Rectal smooth muscle tissue (tissue), 1 donor: ENCODE results near the gene CAPN13.

Experiments
- H3K27ac ChIP-seq: one replicate; pipeline ENCODE4 v1.7.0; 2013; ENCODE audit warnings: low read depth, low read length, inconsistent platforms
- H3K27me3 ChIP-seq: one replicate; pipeline ENCODE4 v1.7.0; 2013; ENCODE audit warnings: low read length; ENCODE audit not compliant: control insufficient read depth, insufficient read depth
- H3K36me3 ChIP-seq: one replicate; pipeline ENCODE4 v1.7.0; 2013; ENCODE audit warnings: low read length; ENCODE audit not compliant: control insufficient read depth, insufficient read depth
- H3K4me1 ChIP-seq: one replicate; pipeline ENCODE4 v1.7.0; 2013; ENCODE audit warnings: low read length; ENCODE audit not compliant: control insufficient read depth, insufficient read depth
- H3K4me3 ChIP-seq: one replicate; pipeline ENCODE4 v1.7.0; 2013; ENCODE audit warnings: low read length
- H3K9ac ChIP-seq: one replicate; pipeline ENCODE4 v1.7.0; 2013; ENCODE audit warnings: low read length

CAPN13 gene

GRCh38 chr2:30768708-30769480 lies 38.4 kb downstream of the CAPN13 start:
- no peaks in the 10 kb centered on the region for H3K27me3 ChIP-seq
- no peaks in the 10 kb centered on the region for H3K4me1 ChIP-seq
- no peak overlapping the region for H3K27ac ChIP-seq
- H3K4me3 ChIP-seq: no peak overlapping the region
- no peak overlapping the region for H3K9ac ChIP-seq
- H3K36me3 ChIP-seq: no peaks in the 10 kb centered on the region

- no peaks in the 10 kb centered on the region for H3K36me3 ChIP-seq
- no peaks in the 10 kb centered on the region for H3K4me1 ChIP-seq
- peaks cover 2% of the 10 kb centered on the region for H3K27me3 ChIP-seq
- no peak overlapping the region for H3K9ac ChIP-seq
- H3K27ac ChIP-seq: no peak overlapping the region
- H3K4me3 ChIP-seq: no peak overlapping the region
Measured at GRCh38 chr2:30768036-30768686, 39.1 kb downstream of the CAPN13 start.

GRCh38 chr2:30766666-30767065 lies 40.6 kb downstream of the CAPN13 start:
- no peak overlapping the region for H3K4me3 ChIP-seq
- no peak overlapping the region for H3K27ac ChIP-seq
- H3K9ac ChIP-seq: no peak overlapping the region
- H3K4me1 ChIP-seq: no peaks in the 10 kb centered on the region
- H3K36me3 ChIP-seq: no peaks in the 10 kb centered on the region
- peaks cover 2% of the 10 kb centered on the region for H3K27me3 ChIP-seq

GRCh38 chr2:30765876-30766470 lies 41.3 kb downstream of the CAPN13 start:
- Histone ChIP-seq H3K9ac (no peak overlapping the region), H3K4me3 (no peak overlapping the region), H3K27me3 (peaks cover 2% of the 10 kb centered on the region), H3K27ac (no peak overlapping the region), H3K36me3 (no peaks in the 10 kb centered on the region), H3K4me1 (no peaks in the 10 kb centered on the region)

GRCh38 chr2:30765191-30765590 lies 42.1 kb downstream of the CAPN13 start:
- Histone ChIP-seq H3K4me1 (no peaks in the 10 kb centered on the region), H3K27me3 (peaks cover 2% of the 10 kb centered on the region), H3K36me3 (no peaks in the 10 kb centered on the region), H3K27ac (no peak overlapping the region), H3K9ac (no peak overlapping the region), H3K4me3 (no peak overlapping the region)

- H3K4me1 ChIP-seq: no peaks in the 10 kb centered on the region
- no peak overlapping the region for H3K9ac ChIP-seq
- no peak overlapping the region for H3K4me3 ChIP-seq
- no peaks in the 10 kb centered on the region for H3K36me3 ChIP-seq
- H3K27me3 ChIP-seq: peaks cover 2% of the 10 kb centered on the region
- no peak overlapping the region for H3K27ac ChIP-seq
Measured at GRCh38 chr2:30764021-30764800, 43.0 kb downstream of the CAPN13 start.

DNA sequence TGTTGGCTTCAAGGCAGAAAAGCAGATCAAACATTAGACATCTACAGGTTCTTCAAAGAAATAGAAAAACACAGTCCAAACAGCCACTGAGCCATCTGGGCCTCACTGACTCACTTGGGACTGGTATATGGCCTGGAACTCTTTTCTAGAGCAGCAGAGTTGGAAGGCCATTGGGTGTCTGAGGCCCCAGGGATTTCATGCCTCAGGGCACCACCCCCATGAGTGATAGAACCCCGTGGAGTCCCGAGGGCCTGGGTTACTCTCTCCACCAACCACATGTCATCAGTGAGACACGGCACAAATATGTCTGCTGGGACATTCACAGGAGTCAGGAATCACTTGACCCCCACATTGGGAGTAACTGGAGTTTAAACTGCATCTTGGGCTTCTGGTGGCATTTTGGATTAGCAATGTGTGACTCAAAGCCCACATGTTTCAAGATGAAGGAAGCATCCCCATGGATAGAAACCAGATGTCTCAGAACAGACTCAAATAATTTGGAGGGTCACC lies 44.0 kb downstream of the CAPN13 start:
- H3K4me3 ChIP-seq: no peak overlapping the region
- H3K27ac ChIP-seq: no peak overlapping the region
- H3K4me1 ChIP-seq: no peaks in the 10 kb centered on the region
- H3K27me3 ChIP-seq: peaks cover 2% of the 10 kb centered on the region
- H3K9ac ChIP-seq: no peak overlapping the region
- H3K36me3 ChIP-seq: no peaks in the 10 kb centered on the region

GRCh38 chr2:30761226-30761625 lies 46.0 kb downstream of the CAPN13 start:
- Histone ChIP-seq H3K9ac (no peak overlapping the region), H3K4me3 (no peak overlapping the region), H3K27ac (no peak overlapping the region), H3K4me1 (no peaks in the 10 kb centered on the region), H3K36me3 (no peaks in the 10 kb centered on the region), H3K27me3 (peaks cover 2% of the 10 kb centered on the region)

DNA sequence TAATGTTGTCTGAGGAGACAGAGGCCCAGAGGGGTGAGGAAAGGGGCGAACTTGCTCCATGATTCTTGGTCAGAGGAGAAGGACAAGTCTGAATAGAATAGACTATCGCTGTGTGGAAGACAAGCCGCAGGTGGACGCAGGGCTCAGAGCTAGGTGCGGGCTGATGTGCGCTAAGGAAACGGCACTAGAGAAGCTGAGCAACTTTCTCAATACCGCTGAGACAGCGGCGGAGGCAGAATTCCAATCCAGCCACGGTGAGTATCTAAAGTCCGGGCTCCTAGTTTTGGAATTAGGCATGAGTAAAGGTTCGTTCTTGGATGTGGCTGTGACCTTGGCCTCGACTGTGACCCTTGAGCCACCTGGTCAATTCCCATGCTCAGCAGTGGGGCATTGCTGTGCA lies 47.8 kb downstream of the CAPN13 start:
- no peak overlapping the region for H3K27ac ChIP-seq
- peaks cover 2% of the 10 kb centered on the region for H3K27me3 ChIP-seq
- H3K4me1 ChIP-seq: no peaks in the 10 kb centered on the region
- no peak overlapping the region for H3K4me3 ChIP-seq
- no peak overlapping the region for H3K9ac ChIP-seq
- no peaks in the 10 kb centered on the region for H3K36me3 ChIP-seq

- Histone ChIP-seq H3K4me3 (no peak overlapping the region), H3K4me1 (no peaks in the 10 kb centered on the region), H3K36me3 (no peaks in the 10 kb centered on the region), H3K27ac (no peak overlapping the region), H3K9ac (no peak overlapping the region), H3K27me3 (no peaks in the 10 kb centered on the region)
Measured at GRCh38 chr2:30758191-30758651, 49.0 kb downstream of the CAPN13 start.

GRCh38 chr2:30757749-30758148 lies 49.5 kb downstream of the CAPN13 start:
- no peaks in the 10 kb centered on the region for H3K4me1 ChIP-seq
- H3K27me3 ChIP-seq: no peaks in the 10 kb centered on the region
- no peaks in the 10 kb centered on the region for H3K36me3 ChIP-seq
- no peak overlapping the region for H3K4me3 ChIP-seq
- H3K27ac ChIP-seq: no peak overlapping the region
- no peak overlapping the region for H3K9ac ChIP-seq

- H3K4me1 ChIP-seq: no peaks in the 10 kb centered on the region
- no peaks in the 10 kb centered on the region for H3K36me3 ChIP-seq
- no peak overlapping the region for H3K27ac ChIP-seq
- no peaks in the 10 kb centered on the region for H3K27me3 ChIP-seq
- no peak overlapping the region for H3K4me3 ChIP-seq
- no peak overlapping the region for H3K9ac ChIP-seq
Measured at GRCh38 chr2:30756971-30757370, 50.3 kb downstream of the CAPN13 start.
